HL-60 (cell line): ENCODE results near the gene PDSS2.

Source experiments
- DNase-seq, 2 experiments: peaks; one replicate each; pipeline ENCODE4 v3.0.0-alpha.2; 2010 to 2020; ENCODE audit warnings: low read depth in 1 of 2, low spot score in 1 of 2
- H3K27ac ChIP-seq: fragments of 250-450 bp; sonication (Bioruptor Pico); replicated peaks from 2 replicates; pipeline ENCODE4 v1.5.1; 2020; ENCODE audit warnings: mild to moderate bottlenecking, moderate library complexity
- H3K27me3 ChIP-seq: fragments of 250-450 bp; sonication (Bioruptor Pico); 2 replicates; pipeline ENCODE4 v1.5.1; 2021; ENCODE audit warnings: mild to moderate bottlenecking, moderate library complexity; ENCODE audit not compliant: insufficient read depth, poor library complexity, severe bottlenecking
- H3K4me3 ChIP-seq: replicated peaks from 2 replicates; pipeline ENCODE4 v1.5.1; 2011; ENCODE audit warnings: mild to moderate bottlenecking, control low read depth, low read length; ENCODE audit not compliant: insufficient read depth
- CTCF ChIP-seq: IDR thresholded peaks from one replicate; pipeline ENCODE4 v1.5.1; 2011; ENCODE audit warnings: low read length, control low read depth, inconsistent platforms; ENCODE audit not compliant: insufficient read depth
- GABPA ChIP-seq: IDR thresholded peaks from 2 replicates; pipeline ENCODE4 v1.6.1; 2012; ENCODE audit warnings: low read depth
- POLR2AphosphoS5 ChIP-seq: IDR thresholded peaks from 2 replicates; pipeline ENCODE4 v1.6.1; 2012; ENCODE audit warnings: low read depth
- REST ChIP-seq: IDR thresholded peaks from 2 replicates; pipeline ENCODE4 v1.6.1; 2012; ENCODE audit warnings: low read depth; ENCODE audit not compliant: insufficient replicate concordance
- SPI1 ChIP-seq: IDR thresholded peaks from 2 replicates; pipeline ENCODE4 v1.6.1; 2012; ENCODE audit warnings: low read depth, mild to moderate bottlenecking, borderline replicate concordance

Gene PDSS2

DNA sequence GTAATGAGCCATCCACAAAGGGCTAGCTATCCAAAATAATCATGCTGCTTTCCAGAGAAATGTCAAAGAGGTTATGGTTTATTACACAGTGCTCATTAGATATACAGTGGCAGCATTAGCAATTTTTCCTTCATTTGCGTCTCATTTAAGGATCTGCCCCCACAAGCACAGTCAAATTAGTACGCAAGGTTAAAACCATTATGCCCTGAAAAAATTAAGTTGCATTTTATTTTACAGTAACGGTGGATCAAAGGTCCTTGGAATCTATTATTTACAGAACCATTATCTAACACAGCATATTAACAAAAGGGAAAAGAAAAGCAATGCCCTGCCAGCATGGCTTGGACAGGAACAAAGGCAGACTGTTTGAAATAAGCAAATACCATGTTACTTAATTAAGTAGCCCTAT, 144.8 kb downstream of the PDSS2 start:
- H3K4me3 ChIP-seq, result no peak overlapping the region
- TF ChIP-seq CTCF (no peak), SPI1 (no peak), REST (no peak), GABPA (no peak), POLR2AphosphoS5 (no peak)
- DNase-seq, result no peak
- H3K27ac ChIP-seq, result no peak overlapping the region
- no peaks in the 10 kb centered on the region for H3K27me3 ChIP-seq

DNA sequence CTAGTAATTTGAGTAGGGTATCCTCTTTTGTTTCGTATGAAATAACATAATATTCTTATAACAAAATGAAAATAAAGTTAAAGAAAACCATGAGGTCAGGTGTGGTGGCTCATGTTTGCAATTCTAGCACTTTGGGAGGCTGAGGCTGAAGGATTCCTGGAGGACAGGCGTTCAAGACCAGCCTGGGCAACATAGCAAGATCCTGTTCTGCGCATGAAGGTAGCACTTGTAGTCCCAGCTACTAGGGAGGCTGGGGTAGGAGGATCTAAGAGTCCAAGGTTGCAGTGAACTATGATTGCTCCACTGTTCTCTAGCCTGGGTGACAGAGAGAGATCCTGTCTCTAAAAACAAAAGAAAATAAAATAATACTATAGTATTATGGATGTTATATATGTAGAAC, 145.6 kb downstream of the PDSS2 start:
- Histone ChIP-seq H3K27me3 (no peaks in the 10 kb centered on the region), H3K27ac (no peak overlapping the region), H3K4me3 (no peak overlapping the region)
- TF ChIP-seq POLR2AphosphoS5, result no peak
- TF ChIP-seq GABPA, result no peak
- no peak for TF ChIP-seq CTCF
- no peak for TF ChIP-seq SPI1
- no peak for TF ChIP-seq REST
- no peak for DNase-seq

GRCh38 chr6:107310362-107310761, 149.0 kb downstream of the PDSS2 start:
- H3K27ac ChIP-seq, result no peak overlapping the region
- no peak overlapping the region for H3K4me3 ChIP-seq
- no peaks in the 10 kb centered on the region for H3K27me3 ChIP-seq
- TF ChIP-seq REST, result no peak
- TF ChIP-seq CTCF, result no peak
- TF ChIP-seq SPI1, result no peak
- no peak for TF ChIP-seq POLR2AphosphoS5
- no peak for TF ChIP-seq GABPA
- DNase-seq, result no peak
